LNCAP (cell line): ENCODE measurements around the gene KRT4.

Experiments used
- TF ChIP-seq, protein P1 (sequence below): fragments of 450-650 bp; IDR thresholded peaks from 2 replicates; pipeline ENCODE4 v1.5.1; 2017; ENCODE audit warnings: mild to moderate bottlenecking

Gene KRT4

DNA sequence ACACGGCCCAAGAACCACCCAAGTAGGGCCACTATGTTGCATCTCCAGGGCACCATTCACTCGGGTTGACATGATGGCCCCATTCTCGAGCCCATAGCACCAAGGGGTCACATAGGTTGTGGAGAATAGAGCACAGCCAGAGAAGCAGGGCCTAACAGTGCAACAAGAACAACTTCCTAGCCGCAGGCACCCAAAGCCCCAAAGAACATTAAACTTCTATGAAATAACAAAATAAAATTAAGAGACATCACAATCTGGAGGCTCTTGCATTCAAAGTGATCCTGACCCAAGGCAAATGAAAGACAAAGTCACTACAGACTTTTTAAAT, 1.9 kb downstream of the KRT4 start:
- TF ChIP-seq, protein P1, sequence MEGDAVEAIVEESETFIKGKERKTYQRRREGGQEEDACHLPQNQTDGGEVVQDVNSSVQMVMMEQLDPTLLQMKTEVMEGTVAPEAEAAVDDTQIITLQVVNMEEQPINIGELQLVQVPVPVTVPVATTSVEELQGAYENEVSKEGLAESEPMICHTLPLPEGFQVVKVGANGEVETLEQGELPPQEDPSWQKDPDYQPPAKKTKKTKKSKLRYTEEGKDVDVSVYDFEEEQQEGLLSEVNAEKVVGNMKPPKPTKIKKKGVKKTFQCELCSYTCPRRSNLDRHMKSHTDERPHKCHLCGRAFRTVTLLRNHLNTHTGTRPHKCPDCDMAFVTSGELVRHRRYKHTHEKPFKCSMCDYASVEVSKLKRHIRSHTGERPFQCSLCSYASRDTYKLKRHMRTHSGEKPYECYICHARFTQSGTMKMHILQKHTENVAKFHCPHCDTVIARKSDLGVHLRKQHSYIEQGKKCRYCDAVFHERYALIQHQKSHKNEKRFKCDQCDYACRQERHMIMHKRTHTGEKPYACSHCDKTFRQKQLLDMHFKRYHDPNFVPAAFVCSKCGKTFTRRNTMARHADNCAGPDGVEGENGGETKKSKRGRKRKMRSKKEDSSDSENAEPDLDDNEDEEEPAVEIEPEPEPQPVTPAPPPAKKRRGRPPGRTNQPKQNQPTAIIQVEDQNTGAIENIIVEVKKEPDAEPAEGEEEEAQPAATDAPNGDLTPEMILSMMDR: no peak

DNA sequence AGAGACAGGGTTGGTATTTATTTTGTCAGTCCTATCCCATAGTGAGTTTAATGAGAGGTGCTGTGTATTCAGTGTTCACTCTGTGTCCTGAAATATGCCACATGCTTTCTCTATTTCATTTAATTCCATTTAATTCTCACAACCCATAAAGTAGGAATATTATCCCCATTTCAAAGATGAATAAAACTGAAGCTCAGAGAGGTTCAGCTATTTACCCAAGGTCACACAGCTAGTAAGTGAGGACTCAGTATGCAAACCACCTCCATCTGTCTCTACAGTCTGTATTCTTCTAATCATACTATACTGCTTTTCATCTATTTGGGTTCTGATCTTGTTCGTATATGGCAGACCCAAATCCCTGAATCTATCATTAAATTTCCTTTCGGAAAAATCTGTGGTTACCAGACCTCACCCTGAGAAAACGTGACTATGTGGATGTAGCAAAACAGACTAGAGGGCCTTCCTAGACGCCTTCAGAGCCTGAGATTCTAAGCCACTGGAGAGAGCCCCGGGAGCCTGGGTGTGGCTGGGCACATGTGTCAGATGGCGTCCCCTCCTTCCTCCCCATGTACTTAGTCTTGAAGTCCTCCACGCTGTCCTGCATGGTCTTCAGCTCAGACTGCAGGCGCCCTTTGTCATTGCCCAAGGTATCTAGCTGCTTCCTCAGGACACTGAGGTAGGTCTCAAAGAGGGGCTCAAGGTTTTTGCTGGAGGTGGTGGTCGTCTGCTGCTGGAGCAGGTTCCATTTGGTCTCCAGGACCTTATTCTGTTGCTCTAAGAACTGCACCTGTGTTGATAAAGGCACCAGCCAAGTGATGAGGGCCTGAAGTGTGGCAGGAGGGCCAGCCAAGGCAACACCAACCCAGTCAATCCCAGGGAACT, 2.5 kb downstream of the KRT4 start:
- TF ChIP-seq, protein P1: no peak

- TF ChIP-seq, protein P1: no peak
These were observed 3.4 kb downstream of the KRT4 start for GRCh38 chr12:52810554-52810953.

DNA sequence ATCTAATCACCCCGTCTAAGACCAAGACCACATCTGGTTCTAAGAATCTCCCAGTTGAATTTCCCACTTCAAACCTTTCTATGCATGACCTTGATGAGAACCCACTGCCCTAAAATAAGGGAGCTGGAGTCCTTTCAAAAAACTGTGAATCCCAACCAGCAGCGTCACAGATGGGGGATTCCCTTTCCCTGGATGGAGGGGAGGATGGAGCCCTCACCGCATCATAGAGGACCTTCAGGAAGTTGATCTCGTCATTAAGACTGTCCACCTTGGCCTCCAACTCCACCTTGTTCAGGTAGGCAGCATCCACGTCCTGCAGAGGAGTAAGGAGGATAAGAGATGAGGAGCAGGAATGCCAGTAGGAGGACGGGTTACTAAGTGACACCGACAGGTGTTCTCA, 4.8 kb downstream of the KRT4 start:
- TF ChIP-seq, protein P1: no peak

DNA sequence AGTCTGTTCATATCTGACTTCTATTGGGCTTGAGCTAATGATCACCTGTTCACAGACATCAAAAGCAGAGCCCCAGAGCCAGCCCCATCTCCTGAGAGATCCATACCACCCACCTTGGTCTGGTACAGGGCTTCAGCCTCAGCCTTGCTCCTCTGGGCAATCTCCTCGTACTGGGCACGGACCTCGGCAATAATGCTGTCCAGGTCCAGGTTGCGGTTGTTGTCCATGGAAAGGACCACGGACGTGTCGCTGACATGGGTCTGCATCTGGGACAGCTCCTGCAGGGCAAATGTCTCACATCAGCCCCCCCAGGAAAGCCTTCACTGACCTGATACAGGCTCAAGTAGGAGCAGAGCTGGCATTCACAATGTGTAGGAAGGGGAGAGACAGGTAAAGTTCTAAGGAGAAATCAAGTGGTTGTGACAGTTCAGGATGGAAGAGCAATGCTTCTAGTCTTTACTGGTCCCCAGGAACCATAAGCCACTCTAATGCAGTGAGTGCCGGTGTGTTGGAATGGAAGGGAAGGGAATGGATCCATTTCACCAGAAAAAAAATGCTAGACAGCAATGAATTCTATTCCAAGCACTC, 5.2 kb downstream of the KRT4 start:
- TF ChIP-seq, protein P1: no peak

DNA sequence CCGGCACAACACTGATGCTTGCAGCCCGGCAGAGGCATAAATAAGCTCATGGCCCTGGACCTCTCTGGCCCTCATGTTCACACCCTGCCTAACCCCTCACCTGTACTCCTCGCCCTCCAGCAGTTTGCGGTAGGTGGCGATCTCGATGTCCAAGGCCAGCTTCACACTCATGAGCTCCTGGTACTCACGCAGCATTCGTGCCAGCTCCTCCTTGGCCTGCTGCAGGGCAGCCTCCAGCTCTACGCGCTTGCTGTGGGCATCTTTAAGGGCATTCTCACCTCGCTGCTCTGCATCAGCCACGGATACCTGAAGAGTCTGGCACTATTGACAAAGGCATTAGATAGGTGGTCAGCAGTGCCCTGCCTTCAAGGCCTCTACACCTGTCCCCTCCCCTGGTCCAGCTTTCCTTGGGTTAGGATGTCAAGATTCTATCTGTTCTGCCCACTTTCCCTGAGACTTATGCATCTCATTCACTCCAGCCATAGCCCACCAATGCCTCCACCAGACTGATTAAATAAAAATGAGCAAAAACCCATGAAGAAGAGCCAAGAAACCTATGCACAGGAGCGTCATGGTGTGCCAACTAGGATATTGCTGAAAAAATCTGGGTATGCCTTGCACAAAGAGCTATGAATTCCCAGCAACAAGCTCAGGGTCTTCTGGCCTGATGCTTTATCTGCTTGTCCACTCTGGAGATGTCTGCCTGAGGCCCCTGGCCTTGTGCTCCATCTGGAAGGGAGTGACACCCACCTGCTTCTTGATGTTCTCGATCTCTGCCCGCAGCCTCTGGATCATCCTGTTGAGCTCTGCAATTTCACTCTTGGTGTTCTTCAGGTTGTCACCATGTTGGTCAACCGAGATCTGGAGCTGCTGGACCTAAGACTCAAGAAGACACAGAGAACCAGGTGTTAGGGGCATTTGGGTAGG, 6.1 kb downstream of the KRT4 start:
- TF ChIP-seq, protein P1: no peak

DNA sequence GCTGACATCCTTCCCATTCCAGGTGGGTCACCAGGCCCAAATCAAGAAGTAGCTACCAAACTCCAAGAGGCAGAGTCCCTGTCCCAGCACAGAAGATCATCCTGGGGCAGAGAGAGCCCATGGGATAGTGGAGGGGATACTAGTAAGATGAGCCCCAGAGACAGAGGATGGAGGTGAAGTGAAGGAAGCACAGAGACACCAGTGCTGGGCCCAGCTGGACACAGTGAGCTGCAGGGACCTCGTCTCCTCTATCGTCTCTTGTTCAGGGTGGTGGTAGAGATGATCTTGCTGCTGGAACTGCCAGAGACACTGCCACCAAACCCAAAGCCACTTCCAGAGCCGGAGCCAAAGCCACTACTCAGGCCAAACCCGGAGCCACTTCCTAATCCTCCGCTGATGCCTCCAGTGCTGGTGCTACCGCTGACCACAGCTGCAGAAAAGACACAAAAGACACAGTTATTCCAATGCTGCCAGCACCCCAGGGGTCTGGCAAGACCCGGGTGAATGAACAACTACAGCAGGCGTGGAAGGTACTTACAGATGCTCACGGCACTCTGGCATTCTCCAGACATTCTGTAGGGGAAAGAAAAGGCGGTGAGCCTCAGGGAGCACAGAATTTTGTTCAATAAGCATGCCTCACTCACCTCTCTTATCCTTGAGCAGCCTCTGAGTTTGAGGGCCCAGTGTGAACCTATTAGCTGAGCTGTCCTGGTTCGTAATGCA, 6.9 kb downstream of the KRT4 start:
- TF ChIP-seq, protein P1: no peak
